Subcutaneous adipose tissue (tissue), 4 donors: ENCODE results near the gene QRICH1. TPM values are rescaled to one million over a fixed set of nuclear protein-coding genes. Genes with fewer than 3 reads are reported as not detected.

Experiments used
- total RNA-seq, 4 donors: library from RNA; depleted of rRNA; stranded (reverse); fragments of >200 nt; gene quantifications; one replicate each; pipeline ENCODE4 v1.1.0, GENCODE V29; 2016
- TF ChIP-seq, protein P1 (sequence below): fragments of 450-650 bp; IDR thresholded peaks from one replicate; pipeline ENCODE4 v1.5.1; 2016; ENCODE audit warnings: low read depth, mild to moderate bottlenecking, control low read depth, antibody characterized with exemption, moderate library complexity

The QRICH1 gene
- total RNA-seq, 4 donors from 2014 or later, result 47.9 to 90.7 (median 76.5) TPM

DNA sequence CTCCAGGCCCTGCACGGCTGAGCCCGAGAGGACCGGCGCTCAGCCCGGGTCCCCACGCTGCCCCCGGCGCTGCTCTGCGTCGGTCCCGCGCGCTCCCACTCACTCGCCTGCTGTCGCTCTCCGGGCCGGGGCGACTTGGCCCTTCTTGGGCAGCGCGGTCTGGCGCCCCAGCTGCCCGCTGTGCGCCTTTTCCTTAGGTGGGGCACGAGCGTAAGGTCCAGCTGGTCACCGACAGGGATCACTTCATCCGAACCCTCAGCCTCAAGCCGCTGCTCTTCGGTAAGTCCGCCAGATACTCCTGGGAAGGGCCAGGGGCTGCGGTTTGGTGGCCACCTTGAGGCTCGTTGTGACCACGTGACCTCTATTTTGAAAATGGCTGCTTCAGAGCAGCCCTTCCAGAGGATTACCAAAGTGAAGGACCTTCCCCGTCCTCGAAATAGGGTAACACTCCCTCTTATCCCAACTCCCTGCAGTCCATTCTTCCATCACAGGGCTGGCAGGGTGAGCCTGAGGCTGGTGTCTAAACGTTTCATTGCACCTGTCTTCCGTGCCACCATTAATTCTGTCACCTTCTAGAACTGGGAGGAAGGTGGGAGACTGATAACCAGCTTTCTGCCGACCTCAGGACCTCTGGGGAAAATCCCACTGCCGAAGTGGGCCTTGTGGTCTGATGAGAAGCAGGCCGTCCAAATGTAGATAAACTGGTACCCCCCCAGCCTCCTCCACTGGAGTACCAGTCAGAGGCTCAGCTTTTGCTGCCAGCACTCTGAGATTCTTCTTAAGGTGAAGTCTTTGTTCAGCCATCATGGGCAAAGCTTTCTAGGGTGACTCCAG is 103.0 kb downstream of the QRICH1 start:
- TF ChIP-seq, protein P1, sequence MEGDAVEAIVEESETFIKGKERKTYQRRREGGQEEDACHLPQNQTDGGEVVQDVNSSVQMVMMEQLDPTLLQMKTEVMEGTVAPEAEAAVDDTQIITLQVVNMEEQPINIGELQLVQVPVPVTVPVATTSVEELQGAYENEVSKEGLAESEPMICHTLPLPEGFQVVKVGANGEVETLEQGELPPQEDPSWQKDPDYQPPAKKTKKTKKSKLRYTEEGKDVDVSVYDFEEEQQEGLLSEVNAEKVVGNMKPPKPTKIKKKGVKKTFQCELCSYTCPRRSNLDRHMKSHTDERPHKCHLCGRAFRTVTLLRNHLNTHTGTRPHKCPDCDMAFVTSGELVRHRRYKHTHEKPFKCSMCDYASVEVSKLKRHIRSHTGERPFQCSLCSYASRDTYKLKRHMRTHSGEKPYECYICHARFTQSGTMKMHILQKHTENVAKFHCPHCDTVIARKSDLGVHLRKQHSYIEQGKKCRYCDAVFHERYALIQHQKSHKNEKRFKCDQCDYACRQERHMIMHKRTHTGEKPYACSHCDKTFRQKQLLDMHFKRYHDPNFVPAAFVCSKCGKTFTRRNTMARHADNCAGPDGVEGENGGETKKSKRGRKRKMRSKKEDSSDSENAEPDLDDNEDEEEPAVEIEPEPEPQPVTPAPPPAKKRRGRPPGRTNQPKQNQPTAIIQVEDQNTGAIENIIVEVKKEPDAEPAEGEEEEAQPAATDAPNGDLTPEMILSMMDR, result no peak

DNA sequence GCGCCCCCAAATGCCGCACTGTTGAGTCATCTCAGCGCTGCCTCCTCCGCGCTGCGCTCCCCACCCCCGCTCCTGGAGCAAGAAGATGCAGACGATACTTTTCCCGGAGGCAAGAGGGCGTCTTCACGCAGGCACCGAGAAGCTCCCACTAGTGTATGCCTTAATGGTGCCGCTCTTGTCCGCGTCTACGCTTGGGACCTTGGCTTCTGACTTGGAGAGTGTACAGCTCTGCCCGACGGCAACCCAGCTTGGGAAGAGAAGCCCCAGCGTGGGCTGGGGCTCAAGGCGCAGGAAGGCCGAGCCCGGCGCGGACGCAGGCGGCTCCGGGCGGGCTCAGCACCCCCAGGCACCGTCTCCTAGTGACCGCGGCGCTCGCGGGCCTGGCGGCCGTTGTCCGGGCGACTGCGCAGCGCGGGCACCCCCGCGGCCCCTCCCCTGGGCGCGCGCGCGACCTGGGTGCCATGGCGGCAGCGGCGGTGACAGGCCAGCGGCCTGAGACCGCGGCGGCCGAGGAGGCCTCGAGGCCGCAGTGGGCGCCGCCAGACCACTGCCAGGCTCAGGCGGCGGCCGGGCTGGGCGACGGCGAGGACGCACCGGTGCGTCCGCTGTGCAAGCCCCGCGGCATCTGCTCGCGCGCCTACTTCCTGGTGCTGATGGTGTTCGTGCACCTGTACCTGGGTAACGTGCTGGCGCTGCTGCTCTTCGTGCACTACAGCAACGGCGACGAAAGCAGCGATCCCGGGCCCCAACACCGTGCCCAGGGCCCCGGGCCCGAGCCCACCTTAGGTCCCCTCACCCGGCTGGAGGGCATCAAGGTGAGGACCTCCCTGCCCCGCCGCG is 103.9 kb downstream of the QRICH1 start, which contains the start of gene P4HTM:
P4HTM (plus strand) TSS at position 446 of the 840 bp plus-strand sequence; CDS start at position 462, 16 bp downstream.
- TF ChIP-seq, protein P1, result no peak

- TF ChIP-seq, protein P1, result no peak
Measured at GRCh38 chr3:48989126-48989795, 104.6 kb downstream of the QRICH1 start.

- TF ChIP-seq, protein P1, result no peak
Measured at GRCh38 chr3:48985831-48986376, 108.0 kb downstream of the QRICH1 start.

GRCh38 chr3:48984663-48985062 is 109.2 kb downstream of the QRICH1 start:
- TF ChIP-seq, protein P1, result no peak

DNA sequence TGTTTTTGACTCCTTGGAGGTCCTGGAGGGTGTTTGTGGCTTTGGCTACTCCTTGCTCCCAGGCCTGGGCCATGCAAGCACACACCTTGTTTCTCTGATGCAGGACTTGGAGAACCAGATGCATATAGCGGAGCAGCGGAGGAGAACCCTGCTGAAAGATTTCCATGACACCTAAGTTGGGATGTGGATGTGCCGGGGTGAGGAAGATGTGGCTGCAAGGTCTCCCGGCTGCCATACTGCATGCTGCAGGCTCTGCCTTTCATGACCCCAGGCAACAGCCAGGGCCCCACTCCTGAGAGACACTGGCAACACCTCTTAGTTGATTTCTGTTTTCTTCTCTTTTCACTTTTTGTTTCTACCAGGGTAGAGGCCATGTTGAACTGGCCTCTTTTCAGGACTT is 110.8 kb downstream of the QRICH1 start:
- TF ChIP-seq, protein P1, result no peak
